ENCODE data around the gene UNC119.
"Not testable (repeated sequence)": the region's sequence is repeated elsewhere in the genome, so short reads cannot be mapped to it uniquely, and the experiment has no call there.

Gene UNC119

DNA sequence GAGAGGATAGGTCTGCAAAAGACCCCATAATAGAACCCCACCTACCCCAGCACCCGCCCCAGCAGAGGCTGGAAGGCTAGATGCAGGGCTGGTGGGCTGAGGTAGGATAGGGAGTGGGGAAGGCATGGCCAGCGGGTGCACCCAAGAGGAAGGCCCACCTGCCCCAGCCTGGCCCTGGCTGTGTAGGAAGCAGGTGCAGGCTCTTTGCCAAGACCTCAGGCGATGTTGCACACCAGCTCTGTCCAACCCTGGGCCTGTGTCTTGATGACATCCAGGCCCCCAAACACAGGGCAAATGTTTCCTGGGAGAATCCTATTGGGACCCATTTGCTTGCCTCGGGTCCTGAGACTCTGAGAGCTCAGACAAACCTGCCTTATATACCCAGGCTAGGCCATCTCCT lies 12.2 kb downstream of the UNC119 start:
- DNase-seq = no peak

GRCh38 chr17:28538296-28538895 lies 14.0 kb downstream of the UNC119 start:
- DNase-seq = no peak

GRCh38 chr17:28537219-28537610 lies 15.2 kb downstream of the UNC119 start:
- no peak for DNase-seq

- DNase-seq = no peak
Measured at GRCh38 chr17:28536532-28537218, 15.7 kb downstream of the UNC119 start.

GRCh38 chr17:28534740-28535375 lies 17.6 kb downstream of the UNC119 start:
- no peak for DNase-seq

GRCh38 chr17:28533091-28533807 lies 19.2 kb downstream of the UNC119 start:
- DNase-seq = no peak

- DNase-seq = no peak
Measured at GRCh38 chr17:28532050-28532960, 20.1 kb downstream of the UNC119 start.

DNA sequence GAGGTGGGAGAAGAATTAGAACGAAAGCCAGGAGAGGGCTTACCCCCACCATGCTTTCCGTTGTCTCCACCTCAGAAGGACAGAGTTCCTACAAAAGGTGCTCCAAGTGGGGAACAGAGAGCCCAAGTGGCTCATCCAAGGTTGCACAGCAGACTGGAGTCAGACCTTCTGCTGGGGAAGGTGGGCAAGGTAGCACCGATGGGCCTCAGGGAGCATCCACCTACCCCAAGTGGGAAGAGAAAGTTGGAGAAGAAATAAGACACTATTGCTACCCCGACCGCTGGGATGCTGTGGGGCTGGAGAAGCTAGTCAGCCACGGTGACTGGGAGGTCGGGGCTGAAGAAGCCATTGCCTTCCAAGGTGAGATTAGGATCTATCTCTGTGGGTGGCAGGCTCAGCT lies 21.5 kb downstream of the UNC119 start:
- DNase-seq = no peak

DNA sequence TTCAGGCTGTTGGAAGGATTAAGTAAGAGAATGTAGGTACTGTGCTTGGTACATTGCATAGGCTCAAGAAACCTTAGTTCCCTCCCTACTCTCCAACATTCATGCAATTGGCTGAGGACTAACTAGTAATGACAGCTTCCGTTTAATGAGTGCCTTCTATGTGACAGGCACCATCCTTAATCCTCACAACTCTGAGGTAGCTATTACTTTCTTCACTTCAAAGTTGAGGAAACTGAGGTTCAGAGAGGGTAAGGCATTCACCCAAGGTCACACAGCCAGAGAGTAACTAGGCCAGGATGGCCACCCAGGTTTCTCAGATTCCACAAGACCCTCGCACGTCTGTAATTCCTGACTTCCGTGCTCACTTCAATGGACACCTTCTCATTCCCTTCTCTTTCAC lies 22.2 kb downstream of the UNC119 start:
- DNase-seq = no peak

DNA sequence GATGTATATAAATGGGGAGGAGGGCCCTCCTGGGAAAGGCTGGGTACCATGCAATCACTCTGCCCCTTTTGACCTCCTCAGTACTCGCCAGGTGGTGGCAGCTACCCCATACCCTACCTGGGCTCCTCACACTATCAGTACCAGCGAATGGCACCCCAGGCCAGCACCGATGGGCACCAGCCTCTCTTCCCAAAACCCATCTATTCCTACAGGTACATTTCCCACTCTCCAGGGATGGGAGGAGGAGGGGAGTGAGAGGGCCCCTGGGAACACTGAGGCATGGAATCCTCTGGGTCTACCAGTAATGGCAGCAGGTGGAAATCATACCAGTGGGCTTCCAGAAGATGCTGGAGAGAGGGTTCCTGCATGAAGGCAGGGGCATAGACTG lies 23.4 kb downstream of the UNC119 start:
- DNase-seq = no peak

DNA sequence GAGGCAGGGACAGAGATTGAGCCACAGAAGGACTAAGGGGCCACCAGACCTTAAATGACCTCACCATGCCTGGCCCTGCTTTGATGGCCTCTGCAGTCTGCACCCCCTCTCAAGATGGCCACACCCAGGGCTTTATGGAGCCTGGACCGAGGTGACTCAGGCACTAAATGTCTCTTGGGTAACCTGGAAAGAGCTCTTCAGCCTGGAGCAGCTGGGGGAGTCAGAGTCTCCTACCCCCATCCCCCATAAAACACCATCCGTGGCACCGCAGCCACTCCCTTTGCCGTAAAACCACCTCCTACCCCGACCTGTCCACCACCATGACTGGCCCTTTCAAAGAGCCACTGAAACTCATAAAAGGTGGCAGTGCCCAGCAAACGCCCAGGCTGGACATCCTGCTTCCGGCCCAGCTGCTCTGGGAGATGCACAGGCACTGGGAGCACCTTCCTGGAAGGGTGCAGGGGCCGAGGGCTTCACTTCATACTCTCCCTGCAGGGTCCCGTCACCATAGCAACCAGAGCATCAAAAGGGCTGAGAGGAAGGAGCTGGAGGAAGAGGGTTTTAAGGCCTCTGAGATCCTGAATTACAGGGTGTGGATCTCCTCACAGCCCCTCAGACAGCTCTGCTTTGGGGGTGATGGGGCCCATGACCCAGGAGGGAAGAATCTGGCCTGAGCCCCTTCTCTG lies 24.0 kb downstream of the UNC119 start:
- no peak for DNase-seq

DNA sequence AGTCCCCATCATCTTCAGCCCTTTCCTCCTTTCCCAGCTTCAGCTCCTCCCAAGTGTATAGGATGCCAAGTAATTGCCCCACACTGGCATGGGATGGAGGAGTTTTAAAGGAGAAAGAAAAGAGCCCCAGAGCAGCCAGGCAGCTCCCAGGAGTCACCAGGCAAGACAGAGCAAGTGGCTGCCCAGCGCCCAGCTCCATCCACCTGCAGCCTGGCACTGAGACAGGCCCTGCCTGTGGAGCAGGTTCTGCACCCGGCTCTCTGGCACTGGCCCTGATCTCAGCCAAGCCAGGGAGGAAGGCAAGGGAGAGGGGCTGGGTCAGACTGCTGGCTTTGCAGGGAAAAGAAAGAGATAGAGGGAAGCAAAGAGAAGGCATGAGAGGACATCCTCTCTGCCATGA lies 24.6 kb downstream of the UNC119 start:
- no peak for DNase-seq

DNA sequence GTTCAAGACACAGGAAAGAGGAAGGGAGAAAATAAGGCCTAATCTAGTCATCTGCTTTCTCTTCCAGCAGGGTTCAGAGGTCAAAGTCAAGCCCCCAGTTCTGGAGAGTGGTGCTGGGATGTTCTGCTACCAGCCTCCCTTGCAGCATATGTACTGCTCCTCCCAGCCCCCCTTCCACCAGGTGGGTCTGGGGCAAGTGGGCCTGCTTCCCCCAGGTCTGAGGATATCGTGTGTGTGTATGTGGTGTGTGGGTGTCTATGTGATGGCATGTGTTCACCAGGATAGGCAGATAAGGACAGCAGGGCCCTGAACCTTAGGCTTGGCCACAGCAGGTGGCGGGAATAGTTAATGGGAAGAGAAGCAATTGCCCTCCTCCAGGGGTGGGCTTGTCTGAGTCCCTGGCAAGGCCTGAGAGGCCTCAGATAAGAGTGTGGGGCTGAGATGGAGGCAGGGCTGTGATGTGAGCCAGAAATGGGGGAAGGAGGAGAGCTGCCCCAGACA lies 25.2 kb downstream of the UNC119 start:
- no peak for DNase-seq

DNA sequence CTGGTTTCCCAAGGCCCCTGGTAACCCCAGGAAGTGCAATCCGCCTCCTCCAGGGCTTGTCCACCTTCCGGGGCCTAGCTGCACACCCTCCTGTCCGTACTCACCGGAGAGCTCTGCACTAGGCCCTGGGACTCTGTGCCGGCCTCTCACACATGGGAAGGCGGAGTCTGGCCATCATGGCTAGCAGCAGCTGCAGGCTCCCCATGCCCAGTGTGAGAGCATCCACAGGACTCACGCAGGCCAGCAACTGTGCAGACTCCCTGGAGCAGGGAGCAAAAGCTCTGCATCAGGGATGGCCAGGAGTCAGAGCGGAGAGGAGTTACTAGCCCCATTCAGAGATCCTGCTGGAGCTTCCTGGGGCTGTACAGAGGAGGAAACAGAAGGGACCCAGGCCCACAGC lies 26.0 kb downstream of the UNC119 start:
- no peak for DNase-seq

DNA sequence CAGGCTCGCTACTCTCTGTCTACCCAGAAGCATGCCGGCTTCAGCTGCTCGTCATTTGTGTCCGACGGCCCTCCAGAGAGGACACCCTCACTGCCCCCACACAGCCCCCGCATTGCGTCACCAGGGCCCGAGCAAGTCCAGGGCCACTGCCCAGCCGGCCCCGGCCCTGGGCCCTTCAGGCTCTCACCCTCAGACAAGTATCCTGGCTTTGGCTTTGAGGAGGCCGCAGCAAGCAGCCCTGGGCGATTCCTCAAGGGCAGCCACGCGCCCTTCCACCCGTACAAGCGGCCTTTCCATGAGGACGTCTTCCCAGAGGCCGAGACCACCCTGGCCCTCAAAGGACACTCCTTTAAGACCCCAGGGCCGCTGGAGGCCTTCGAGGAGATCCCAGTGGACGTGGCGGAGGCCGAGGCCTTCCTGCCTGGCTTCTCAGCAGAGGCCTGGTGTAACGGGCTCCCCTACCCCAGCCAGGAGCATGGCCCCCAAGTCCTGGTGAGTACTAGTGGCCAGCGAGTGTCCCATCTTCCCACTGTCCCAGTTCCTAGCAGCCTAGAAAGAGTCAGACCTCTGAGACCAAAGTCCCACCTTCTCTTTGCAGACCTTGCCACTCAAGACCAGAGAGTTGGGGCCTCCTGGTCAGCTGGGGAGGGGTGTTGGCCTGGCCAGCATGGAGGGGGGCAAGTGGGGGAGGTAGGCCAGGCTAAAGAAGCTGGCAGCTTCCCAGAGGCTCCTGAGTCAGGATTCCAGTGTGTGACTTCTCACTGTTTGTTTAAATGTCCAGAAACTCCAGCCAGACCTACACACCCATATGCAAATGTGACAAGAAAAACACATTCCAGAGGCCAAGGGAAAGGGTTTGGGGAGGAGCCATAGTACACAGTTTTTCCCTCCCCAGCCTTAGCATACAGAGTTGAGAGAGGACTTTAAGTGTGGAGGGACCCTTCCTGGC lies 27.7 kb downstream of the UNC119 start:
- DNase-seq = no peak

- no peak for DNase-seq
Measured at GRCh38 chr17:28523876-28524275, 28.5 kb downstream of the UNC119 start.

- DNase-seq = no peak
Measured at GRCh38 chr17:28523186-28523585, 29.2 kb downstream of the UNC119 start.

GRCh38 chr17:28522281-28522680 lies 30.1 kb downstream of the UNC119 start:
- DNase-seq = not testable (repeated sequence)

GRCh38 chr17:28521311-28522085 lies 30.9 kb downstream of the UNC119 start:
- DNase-seq = no peak

DNA sequence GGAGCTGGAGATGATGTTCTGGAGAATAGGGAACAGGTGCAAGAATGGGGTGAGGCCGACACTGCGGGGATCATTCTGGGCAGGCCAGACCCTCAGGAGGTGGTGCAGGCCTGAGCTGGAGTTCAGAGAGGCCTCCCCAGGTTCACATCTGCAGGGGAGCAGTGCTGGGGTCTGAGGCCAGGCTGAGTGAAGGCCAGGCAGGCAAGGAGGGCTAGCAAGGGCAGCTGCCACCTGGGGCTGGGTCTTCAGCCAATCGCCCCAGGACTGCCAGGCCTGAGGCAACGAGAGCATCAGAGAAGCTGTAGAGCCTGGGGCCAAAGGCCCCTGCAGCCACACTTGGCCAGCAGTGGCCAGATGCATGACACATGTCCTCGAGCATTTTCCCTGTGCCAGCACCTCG lies 31.7 kb downstream of the UNC119 start:
- DNase-seq = no peak

Measured in CD4-positive, alpha-beta T cell treated with Interferon gamma for 1 hour (primary cell).